Esophagus muscularis mucosa (tissue), 3 donors: ENCODE data around the gene ASPN.

ENCODE experiments used
- POLR2A ChIP-seq: fragments of 450-650 bp; IDR thresholded peaks from one replicate; pipeline ENCODE4 v1.6.1; 2017; ENCODE audit warnings: antibody characterized with exemption, moderate library complexity, mild to moderate bottlenecking, low read depth
- TF ChIP-seq, protein P1 (sequence below), 3 experiments: fragments of 200-600 bp in 2 of 3; fragments of 450-650 bp in 1 of 3; sonication (generic) in 2 of 3; IDR thresholded peaks; one replicate each; pipeline ENCODE4 v1.5.1; 2017 to 2019; ENCODE audit warnings: antibody characterized with exemption in 3 of 3, mild to moderate bottlenecking in 2 of 3, moderate library complexity in 1 of 3

DNA sequence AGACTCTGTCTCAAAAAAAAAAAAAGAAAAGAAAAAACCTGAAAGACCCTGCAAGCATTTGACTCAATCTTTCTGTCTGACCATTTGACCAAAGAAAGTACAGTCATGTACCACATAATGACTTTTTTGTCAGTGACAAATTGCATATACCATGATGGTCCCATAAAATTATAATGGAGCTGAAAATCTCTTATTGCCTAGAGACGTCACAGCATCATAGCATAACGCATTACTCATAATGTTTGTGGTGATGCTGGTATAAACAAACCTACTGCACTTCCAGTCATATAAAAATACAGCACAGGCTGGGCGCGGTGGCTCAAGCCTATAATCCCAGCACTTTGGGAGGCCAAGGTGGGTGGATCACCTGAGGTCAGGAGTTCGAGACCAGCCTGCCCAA is 43.0 kb upstream of the ASPN start:
- TF ChIP-seq, protein P1, sequence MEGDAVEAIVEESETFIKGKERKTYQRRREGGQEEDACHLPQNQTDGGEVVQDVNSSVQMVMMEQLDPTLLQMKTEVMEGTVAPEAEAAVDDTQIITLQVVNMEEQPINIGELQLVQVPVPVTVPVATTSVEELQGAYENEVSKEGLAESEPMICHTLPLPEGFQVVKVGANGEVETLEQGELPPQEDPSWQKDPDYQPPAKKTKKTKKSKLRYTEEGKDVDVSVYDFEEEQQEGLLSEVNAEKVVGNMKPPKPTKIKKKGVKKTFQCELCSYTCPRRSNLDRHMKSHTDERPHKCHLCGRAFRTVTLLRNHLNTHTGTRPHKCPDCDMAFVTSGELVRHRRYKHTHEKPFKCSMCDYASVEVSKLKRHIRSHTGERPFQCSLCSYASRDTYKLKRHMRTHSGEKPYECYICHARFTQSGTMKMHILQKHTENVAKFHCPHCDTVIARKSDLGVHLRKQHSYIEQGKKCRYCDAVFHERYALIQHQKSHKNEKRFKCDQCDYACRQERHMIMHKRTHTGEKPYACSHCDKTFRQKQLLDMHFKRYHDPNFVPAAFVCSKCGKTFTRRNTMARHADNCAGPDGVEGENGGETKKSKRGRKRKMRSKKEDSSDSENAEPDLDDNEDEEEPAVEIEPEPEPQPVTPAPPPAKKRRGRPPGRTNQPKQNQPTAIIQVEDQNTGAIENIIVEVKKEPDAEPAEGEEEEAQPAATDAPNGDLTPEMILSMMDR (IDR thresholded peaks at IDR 0.05), result no peak
- no peak for TF ChIP-seq POLR2A
